GM19438 (cell line): ENCODE results near the gene PKHD1.
"Not testable (repeated sequence)": the region's sequence is repeated elsewhere in the genome, so short reads cannot be mapped to it uniquely, and the experiment has no call there.

Experiments used
- ATAC-seq: cut with Tn5 transposase; IDR thresholded peaks from one replicate; pipeline ENCODE4 v1.9.1; 2021; ENCODE audit warnings: low read depth; ENCODE audit not compliant: unreplicated experiment

Gene PKHD1

GRCh38 chr6:52000064-52000463 is 87.3 kb downstream of the PKHD1 start:
- ATAC-seq: no peak

- ATAC-seq: peak; percentile 90
These were observed 91.0 kb downstream of the PKHD1 start for GRCh38 chr6:51996296-51996947.

- ATAC-seq: no peak
These were observed 92.1 kb downstream of the PKHD1 start for GRCh38 chr6:51995214-51995755.

- no peak for ATAC-seq
These were observed 94.5 kb downstream of the PKHD1 start for GRCh38 chr6:51992876-51993275.

DNA sequence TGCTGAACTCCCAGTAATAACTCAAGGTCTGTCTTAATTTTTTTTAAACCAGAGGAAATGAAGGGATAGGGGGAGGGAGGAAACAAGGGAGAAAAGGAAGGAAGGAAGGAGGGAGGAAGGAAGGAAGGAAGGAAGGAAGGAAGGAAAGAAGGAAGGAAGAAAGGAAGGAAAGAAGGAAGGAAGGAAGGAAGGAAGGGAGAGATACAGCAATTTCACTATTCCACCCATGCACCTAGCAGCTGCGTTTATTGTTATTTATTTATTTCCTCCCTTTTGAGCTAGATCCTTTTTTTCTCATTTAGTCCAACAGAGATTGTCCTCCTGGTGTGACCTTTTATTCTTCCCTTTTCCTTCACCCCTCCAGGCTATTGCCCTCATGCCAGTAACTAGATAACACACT is 97.6 kb downstream of the PKHD1 start:
- ATAC-seq: no peak

GRCh38 chr6:51986864-51987263 is 100.5 kb downstream of the PKHD1 start:
- no peak for ATAC-seq

GRCh38 chr6:51983564-51983963 is 103.8 kb downstream of the PKHD1 start:
- no peak for ATAC-seq

GRCh38 chr6:51982695-51983094 is 104.7 kb downstream of the PKHD1 start:
- ATAC-seq: not testable (repeated sequence)

DNA sequence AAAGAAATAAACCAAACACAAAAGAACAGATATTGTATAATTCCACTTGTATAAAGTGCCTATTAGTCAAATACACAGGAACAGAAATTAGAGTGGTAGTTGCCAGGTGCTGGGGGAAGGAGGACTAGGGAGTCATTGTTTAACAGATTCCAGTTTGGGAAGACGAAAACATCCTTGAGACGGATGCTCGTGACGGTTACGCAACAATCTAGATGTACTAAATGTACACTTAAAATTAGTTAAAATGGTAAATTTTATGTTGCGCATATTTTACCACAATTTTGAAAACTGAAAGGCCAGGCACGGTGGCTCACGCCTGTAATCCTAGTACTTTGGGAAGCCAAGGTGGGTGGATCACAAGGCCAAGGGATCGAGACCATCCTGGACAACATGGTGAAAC is 111.0 kb downstream of the PKHD1 start:
- ATAC-seq: no peak

DNA sequence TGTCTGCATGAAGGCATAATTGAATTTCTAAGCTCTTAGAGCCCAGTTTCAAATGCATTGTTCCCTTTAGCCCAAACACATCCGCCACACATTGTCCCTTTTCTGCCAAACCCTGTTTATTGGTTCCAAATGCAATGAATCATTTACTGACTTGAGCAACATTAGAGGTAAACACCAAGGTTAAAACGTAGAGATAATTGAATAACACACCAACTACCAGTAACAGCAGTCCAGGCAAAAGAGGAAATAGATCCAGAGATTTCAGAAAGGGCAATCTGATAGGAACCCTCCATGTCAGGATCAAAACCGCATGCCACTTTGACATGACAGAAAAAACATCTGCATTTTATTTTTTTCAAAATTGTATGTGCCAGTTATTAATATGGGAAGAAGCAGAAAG is 114.8 kb downstream of the PKHD1 start:
- no peak for ATAC-seq

- ATAC-seq: no peak
These were observed 119.1 kb downstream of the PKHD1 start for GRCh38 chr6:51968265-51968664.

GRCh38 chr6:51965222-51965801 is 122.1 kb downstream of the PKHD1 start:
- no peak for ATAC-seq

- no peak for ATAC-seq
These were observed 123.4 kb downstream of the PKHD1 start for GRCh38 chr6:51963980-51964379.

DNA sequence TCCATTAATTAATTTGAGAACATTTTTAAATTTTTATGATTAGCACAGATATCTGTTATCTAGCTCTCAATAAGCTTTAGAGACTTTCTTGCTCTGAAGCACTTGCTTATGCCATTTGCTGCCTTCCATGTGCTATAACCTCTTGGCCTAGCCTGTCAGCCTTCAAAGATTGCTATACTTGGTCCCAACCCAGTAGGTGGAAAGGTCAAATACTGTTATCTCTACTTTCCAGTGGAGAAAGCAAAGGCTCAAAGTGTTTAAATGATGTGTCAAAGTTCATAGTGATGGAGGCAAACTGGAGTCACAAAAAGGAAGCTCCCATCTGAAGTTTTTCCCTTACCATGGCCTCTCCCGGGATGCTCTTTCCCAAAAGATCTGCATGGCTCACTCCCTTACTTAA is 125.1 kb downstream of the PKHD1 start:
- ATAC-seq: no peak

GRCh38 chr6:51960419-51960818 is 127.0 kb downstream of the PKHD1 start:
- ATAC-seq: no peak

DNA sequence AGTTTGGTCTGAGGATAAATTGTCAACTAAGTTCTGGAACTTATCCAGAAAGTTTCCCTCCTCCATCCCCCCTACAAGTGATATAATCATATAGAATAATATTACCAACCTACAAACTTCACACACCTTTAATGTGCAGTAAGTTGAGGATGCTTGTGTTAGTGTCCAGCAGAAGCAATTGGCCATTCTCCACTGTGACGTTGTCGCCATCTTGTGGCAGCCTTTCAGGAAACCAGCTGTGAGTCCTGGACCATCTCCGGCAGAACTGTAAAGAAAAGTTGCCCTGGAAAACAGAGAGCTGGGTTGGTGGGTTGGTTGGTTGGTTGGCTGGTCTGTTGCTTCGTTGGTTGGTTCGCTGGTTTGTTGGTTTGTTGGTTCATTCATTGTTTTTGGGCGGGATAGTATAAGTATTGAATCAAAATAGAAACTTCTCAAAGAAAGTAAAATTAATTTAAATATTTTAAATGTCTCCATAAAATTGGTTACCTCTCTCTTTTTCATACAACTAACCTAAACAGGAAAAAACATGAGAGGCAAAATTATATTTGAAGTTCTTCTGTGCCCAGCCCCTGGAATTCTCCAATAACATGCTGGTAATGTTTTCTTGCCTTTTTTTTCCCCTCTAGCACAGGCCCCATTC is 127.5 kb downstream of the PKHD1 start:
- ATAC-seq: peak; percentile 64

DNA sequence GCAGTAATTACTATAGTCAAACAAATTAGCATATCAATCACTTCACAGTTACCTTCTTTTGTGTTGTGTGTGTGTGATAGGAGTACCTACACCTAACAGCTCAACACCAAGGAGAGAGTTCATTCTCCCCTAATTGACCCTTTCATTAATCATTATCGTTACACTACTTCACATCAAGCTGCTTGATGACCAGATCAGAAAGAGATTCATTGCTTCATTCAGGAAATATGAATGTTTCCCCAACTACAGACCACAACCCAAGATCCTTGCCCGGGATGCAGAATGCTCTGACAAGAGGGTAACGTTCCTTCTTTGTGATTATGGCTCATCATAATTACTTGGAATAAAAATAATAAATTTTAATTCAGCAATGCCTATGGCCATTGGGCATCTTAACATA is 132.7 kb downstream of the PKHD1 start:
- ATAC-seq: no peak

DNA sequence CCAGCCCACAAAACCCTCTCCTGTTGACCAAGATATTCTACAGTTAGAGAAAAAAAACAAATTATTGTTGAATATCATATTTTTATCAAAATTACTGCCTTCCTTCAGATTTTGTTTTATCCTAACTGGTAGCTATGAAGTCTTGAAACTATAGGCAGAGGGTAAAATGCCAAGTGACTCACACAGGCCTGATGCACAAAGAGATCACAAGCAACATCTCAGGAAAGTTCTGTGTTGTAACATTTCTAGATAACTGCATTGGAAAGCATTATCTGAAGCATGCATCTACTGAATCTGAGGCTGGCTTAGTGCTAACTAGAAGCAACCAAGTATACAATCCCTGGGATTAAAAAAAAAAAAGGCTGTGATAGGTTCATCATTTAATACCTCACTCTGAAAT is 134.2 kb downstream of the PKHD1 start:
- ATAC-seq: no peak

DNA sequence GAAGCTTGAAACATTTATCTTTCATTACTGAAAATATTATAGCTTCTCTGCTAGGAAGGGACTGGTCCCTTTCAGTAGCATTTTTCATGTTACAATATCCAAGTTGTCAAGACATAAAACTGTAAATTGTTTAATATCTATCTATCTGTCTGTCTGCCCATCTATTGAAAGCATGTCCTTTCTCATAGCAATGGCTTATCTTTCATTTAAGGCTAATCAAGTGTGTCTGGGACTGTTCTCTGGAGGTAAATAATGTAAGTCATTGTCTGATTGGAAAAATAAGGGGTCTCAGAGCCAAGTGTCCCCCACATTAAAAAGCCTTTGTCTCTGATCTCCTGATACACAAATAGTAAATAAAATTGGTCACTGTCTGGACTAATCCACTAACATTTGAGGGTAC is 135.5 kb downstream of the PKHD1 start:
- no peak for ATAC-seq

- no peak for ATAC-seq
These were observed 137.9 kb downstream of the PKHD1 start for GRCh38 chr6:51949526-51949925.

DNA sequence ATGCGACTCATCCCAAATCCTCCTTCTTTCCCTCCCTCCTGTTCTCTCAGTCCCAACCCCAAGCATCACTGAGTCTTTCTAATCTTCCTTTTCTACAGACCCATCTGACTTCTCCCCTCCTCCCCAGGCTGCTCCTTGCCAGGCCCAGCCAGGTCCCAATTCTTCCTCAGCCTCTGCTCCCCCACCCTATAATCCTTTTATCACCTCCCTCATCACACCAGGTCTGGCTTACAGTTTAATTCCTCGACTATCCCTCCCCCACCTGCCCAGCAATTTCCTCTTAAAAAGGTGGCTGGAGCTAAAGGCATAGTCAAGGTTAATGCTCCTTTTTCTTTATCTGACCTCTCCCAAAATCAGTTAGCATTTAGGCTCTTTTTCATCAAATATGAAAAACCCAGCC is 147.7 kb downstream of the PKHD1 start:
- not testable (repeated sequence) for ATAC-seq
